C4-2B (cell line): ENCODE results near the gene POLR2B.

ENCODE experiments used
- ZFX ChIP-seq: fragments of 450-650 bp; IDR thresholded peaks from 2 replicates; pipeline ENCODE4 v1.6.1; 2017
- TF ChIP-seq, protein P1 (sequence below): fragments of 450-650 bp; conservative IDR thresholded peaks from 2 replicates; pipeline ENCODE4 v1.5.1; 2017; ENCODE audit warnings: mild to moderate bottlenecking

DNA sequence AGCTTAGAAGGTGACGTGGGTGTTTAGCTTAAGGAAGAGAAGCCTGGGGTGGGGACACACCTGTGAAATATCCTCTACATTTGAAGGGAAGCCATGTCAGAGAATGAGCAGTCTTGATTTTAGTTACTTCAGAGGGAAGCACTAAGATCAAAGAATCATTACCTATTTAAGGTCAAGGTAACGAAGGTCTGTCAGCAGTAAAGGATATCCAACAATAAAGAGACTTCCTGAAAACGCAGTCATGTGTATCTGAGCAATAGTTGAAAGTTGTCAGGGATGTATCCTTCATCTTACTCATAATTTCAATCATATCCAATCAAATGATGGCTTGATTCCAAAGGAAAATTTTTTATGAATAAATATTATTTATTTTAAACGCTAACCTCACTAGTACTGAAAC, 98.0 kb downstream of the POLR2B start:
- TF ChIP-seq, protein P1, sequence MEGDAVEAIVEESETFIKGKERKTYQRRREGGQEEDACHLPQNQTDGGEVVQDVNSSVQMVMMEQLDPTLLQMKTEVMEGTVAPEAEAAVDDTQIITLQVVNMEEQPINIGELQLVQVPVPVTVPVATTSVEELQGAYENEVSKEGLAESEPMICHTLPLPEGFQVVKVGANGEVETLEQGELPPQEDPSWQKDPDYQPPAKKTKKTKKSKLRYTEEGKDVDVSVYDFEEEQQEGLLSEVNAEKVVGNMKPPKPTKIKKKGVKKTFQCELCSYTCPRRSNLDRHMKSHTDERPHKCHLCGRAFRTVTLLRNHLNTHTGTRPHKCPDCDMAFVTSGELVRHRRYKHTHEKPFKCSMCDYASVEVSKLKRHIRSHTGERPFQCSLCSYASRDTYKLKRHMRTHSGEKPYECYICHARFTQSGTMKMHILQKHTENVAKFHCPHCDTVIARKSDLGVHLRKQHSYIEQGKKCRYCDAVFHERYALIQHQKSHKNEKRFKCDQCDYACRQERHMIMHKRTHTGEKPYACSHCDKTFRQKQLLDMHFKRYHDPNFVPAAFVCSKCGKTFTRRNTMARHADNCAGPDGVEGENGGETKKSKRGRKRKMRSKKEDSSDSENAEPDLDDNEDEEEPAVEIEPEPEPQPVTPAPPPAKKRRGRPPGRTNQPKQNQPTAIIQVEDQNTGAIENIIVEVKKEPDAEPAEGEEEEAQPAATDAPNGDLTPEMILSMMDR, result no peak
- TF ChIP-seq ZFX, result no peak
